KG1 (cell line): ENCODE measurements around the gene PRR5.

Experiments
- DNase-seq: peaks from one replicate; lab custom pipeline; 2025; lab: John Stamatoyannopoulos, UW

PRR5 gene

GRCh38 chr22:44693756-44694155, 8.2 kb upstream of the PRR5 start:
- no peak for DNase-seq

- DNase-seq, result peak; percentile 60
These were observed 4.4 kb upstream of the PRR5 start for GRCh38 chr22:44697423-44698141.

GRCh38 chr22:44698531-44699421, 3.2 kb upstream of the PRR5 start:
- DNase-seq, result no peak

- no peak for DNase-seq
These were observed 1.5 kb upstream of the PRR5 start for GRCh38 chr22:44700456-44700855.

GRCh38 chr22:44701187-44701790, 715 bp upstream of the PRR5 start:
- no peak for DNase-seq

GRCh38 chr22:44702479-44703198, 635 bp downstream of the PRR5 start:
- no peak for DNase-seq

- no peak for DNase-seq
These were observed 1.4 kb downstream of the PRR5 start for GRCh38 chr22:44703255-44703870.

GRCh38 chr22:44704159-44705021, 2.4 kb downstream of the PRR5 start:
- no peak for DNase-seq

- DNase-seq, result no peak
These were observed 3.0 kb downstream of the PRR5 start for GRCh38 chr22:44705022-44705297.

GRCh38 chr22:44706488-44706887, 4.5 kb downstream of the PRR5 start:
- DNase-seq, result no peak

- DNase-seq, result no peak
These were observed 5.2 kb downstream of the PRR5 start for GRCh38 chr22:44707178-44707577.

GRCh38 chr22:44707752-44708151, 5.7 kb downstream of the PRR5 start:
- no peak for DNase-seq

GRCh38 chr22:44709881-44710392, 7.9 kb downstream of the PRR5 start:
- DNase-seq, result no peak

- no peak for DNase-seq
These were observed 8.7 kb downstream of the PRR5 start for GRCh38 chr22:44710474-44711240.

- DNase-seq, result no peak
These were observed 9.2 kb downstream of the PRR5 start for GRCh38 chr22:44711241-44711560.

GRCh38 chr22:44711690-44712555, 9.9 kb downstream of the PRR5 start:
- DNase-seq, result no peak

GRCh38 chr22:44712962-44713361, 11.0 kb downstream of the PRR5 start:
- DNase-seq, result no peak

- DNase-seq, result no peak
These were observed 12.8 kb downstream of the PRR5 start for GRCh38 chr22:44714703-44715350.

- DNase-seq, result no peak
These were observed 16.4 kb downstream of the PRR5 start for GRCh38 chr22:44718418-44718817.
